Neural cell (in vitro differentiated cells): Measurements from ENCODE around the gene PBRM1.

Experiments used
- EP300 ChIP-seq: fragments of 450-650 bp; conservative IDR thresholded peaks from 2 replicates; pipeline ENCODE4 v1.6.1; 2014; ENCODE audit warnings: antibody characterized with exemption, mild to moderate bottlenecking, moderate library complexity; ENCODE audit not compliant: poor library complexity, severe bottlenecking
- EZH2 ChIP-seq: fragments of 200-600, 300-800 bp; shearing (Covaris generic), sonication (generic); IDR thresholded peaks from 2 replicates; pipeline ENCODE4 v1.6.1; 2014; ENCODE audit warnings: antibody characterized with exemption, low read length, borderline replicate concordance, mild to moderate bottlenecking; ENCODE audit not compliant: insufficient read depth, poor library complexity, severe bottlenecking
- MXI1 ChIP-seq: fragments of 450-650 bp; conservative IDR thresholded peaks from 2 replicates; pipeline ENCODE4 v1.6.1; 2014; ENCODE audit warnings: antibody characterized with exemption, mild to moderate bottlenecking; ENCODE audit not compliant: poor library complexity, severe bottlenecking
- POLR2AphosphoS5 ChIP-seq: IDR thresholded peaks from 2 replicates; pipeline ENCODE4 v1.6.1; 2012
- RAD21 ChIP-seq: fragments of 450-650 bp; conservative IDR thresholded peaks from 2 replicates; pipeline ENCODE4 v1.6.1; 2014; ENCODE audit warnings: antibody characterized with exemption, mild to moderate bottlenecking, moderate library complexity
- REST ChIP-seq: IDR thresholded peaks from 2 replicates; pipeline ENCODE4 v1.6.1; 2012; ENCODE audit warnings: borderline replicate concordance
- SMC3 ChIP-seq: fragments of 450-650 bp; conservative IDR thresholded peaks from 2 replicates; pipeline ENCODE4 v1.6.1; 2014; ENCODE audit warnings: antibody characterized with exemption, mild to moderate bottlenecking, moderate library complexity; ENCODE audit not compliant: poor library complexity
- TAF1 ChIP-seq: IDR thresholded peaks from 2 replicates; pipeline ENCODE4 v1.6.1; 2012; ENCODE audit warnings: low read depth
- TF ChIP-seq, protein P1 (sequence below): fragments of 450-650 bp; IDR thresholded peaks from 2 replicates; pipeline ENCODE4 v1.5.1; 2014; ENCODE audit warnings: antibody characterized with exemption, mild to moderate bottlenecking, moderate library complexity; ENCODE audit not compliant: poor library complexity, severe bottlenecking

GRCh38 chr3:52507359-52507758 lies 178.4 kb downstream of the PBRM1 start:
- TF ChIP-seq, protein P1, sequence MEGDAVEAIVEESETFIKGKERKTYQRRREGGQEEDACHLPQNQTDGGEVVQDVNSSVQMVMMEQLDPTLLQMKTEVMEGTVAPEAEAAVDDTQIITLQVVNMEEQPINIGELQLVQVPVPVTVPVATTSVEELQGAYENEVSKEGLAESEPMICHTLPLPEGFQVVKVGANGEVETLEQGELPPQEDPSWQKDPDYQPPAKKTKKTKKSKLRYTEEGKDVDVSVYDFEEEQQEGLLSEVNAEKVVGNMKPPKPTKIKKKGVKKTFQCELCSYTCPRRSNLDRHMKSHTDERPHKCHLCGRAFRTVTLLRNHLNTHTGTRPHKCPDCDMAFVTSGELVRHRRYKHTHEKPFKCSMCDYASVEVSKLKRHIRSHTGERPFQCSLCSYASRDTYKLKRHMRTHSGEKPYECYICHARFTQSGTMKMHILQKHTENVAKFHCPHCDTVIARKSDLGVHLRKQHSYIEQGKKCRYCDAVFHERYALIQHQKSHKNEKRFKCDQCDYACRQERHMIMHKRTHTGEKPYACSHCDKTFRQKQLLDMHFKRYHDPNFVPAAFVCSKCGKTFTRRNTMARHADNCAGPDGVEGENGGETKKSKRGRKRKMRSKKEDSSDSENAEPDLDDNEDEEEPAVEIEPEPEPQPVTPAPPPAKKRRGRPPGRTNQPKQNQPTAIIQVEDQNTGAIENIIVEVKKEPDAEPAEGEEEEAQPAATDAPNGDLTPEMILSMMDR: no peak
- no peak for TF ChIP-seq EZH2
- no peak for TF ChIP-seq TAF1
- TF ChIP-seq EP300: no peak
- no peak for TF ChIP-seq MXI1
- no peak for TF ChIP-seq SMC3
- no peak for TF ChIP-seq POLR2AphosphoS5
- no peak for TF ChIP-seq REST
- TF ChIP-seq RAD21: no peak
